HepG2 (cell line): ENCODE data around the gene SRXN1. TPM values are rescaled to one million over a fixed set of nuclear protein-coding genes. Genes with fewer than 3 reads are reported as not detected.

Source experiments
- ASH2L ChIP-seq: fragments of 300-600, 200-600 bp; sonication (generic); IDR thresholded peaks from 2 replicates; pipeline ENCODE4 v1.7.0; 2017; ENCODE audit warnings: low read depth, mild to moderate bottlenecking, moderate library complexity, mixed read lengths, low read length; ENCODE audit not compliant: insufficient read length
- BCL6 ChIP-seq: IDR thresholded peaks from 2 replicates; pipeline ENCODE4 v1.6.1; 2016; ENCODE audit warnings: missing genetic modification reagents, missing compliant biosample characterization
- BRF2 ChIP-seq: sonication (generic); formaldehyde crosslinking; IDR thresholded peaks from 2 replicates; pipeline ENCODE4 v1.8.1; 2022; ENCODE audit warnings: mild to moderate bottlenecking, missing genetic modification reagents
- CCDC6 ChIP-seq: sonication (generic); formaldehyde crosslinking; IDR thresholded peaks from 2 replicates; pipeline ENCODE4 v1.8.1; 2022; ENCODE audit warnings: mild to moderate bottlenecking, missing genetic modification reagents, moderate library complexity
- FOSL1 ChIP-seq: sonication (generic); formaldehyde crosslinking; IDR thresholded peaks from 2 replicates; pipeline ENCODE4 v1.9.0; 2021; ENCODE audit warnings: missing genetic modification reagents, borderline replicate concordance
- FOXA1 ChIP-seq, 2 experiments: fragments of 450-650 bp in 1 of 2; sonication (generic) in 1 of 2; formaldehyde crosslinking in 1 of 2; IDR thresholded peaks; 2 replicates each; pipeline versions ENCODE4 v1.4.0 to v1.6.1; 2016 to 2020; ENCODE audit warnings: missing genetic modification reagents in 1 of 2
- GLMP ChIP-seq: sonication (generic); formaldehyde crosslinking; IDR thresholded peaks from 2 replicates; pipeline ENCODE4 v1.9.0; 2021; ENCODE audit warnings: missing genetic modification reagents, mild to moderate bottlenecking, borderline replicate concordance
- GMEB2 ChIP-seq: IDR thresholded peaks from 2 replicates; pipeline ENCODE4 v1.6.1; 2016; ENCODE audit warnings: missing biosample characterization, missing genetic modification reagents, low read depth
- HBP1 ChIP-seq: IDR thresholded peaks from 2 replicates; pipeline ENCODE4 v1.6.1; 2016; ENCODE audit warnings: low read depth, control low read depth
- KDM5A ChIP-seq: fragments of 200-600 bp; sonication (generic); IDR thresholded peaks from 2 replicates; pipeline ENCODE4 v1.7.0; 2018; ENCODE audit warnings: antibody characterized with exemption, mild to moderate bottlenecking, low read length, borderline replicate concordance
- RELA ChIP-seq: sonication (generic); formaldehyde crosslinking; IDR thresholded peaks from 2 replicates; pipeline ENCODE4 v1.4.0; 2020; ENCODE audit warnings: missing genetic modification reagents
- SIN3B ChIP-seq: fragments of 150-350 bp; IDR thresholded peaks from 2 replicates; pipeline ENCODE4 v1.6.1; 2014; ENCODE audit warnings: low read length
- TAF1 ChIP-seq: sonication (generic); formaldehyde crosslinking; IDR thresholded peaks from 2 replicates; pipeline ENCODE4 v1.4.0; 2020; ENCODE audit warnings: missing genetic modification reagents
- TCF12 ChIP-seq, 2 experiments: fragments of 450-650 bp in 1 of 2; sonication (generic) in 1 of 2; formaldehyde crosslinking in 1 of 2; IDR thresholded peaks; 2 replicates each; pipeline versions ENCODE4 v1.6.1 to v1.8.0; 2017 to 2022; ENCODE audit warnings: antibody characterized with exemption in 1 of 2, mild to moderate bottlenecking in 1 of 2, missing genetic modification reagents in 1 of 2, moderate library complexity in 1 of 2
- TFAP4 ChIP-seq: sonication (generic); IDR thresholded peaks from 2 replicates; pipeline ENCODE4 v1.6.1; 2016; ENCODE audit warnings: low read depth, borderline replicate concordance
- ZKSCAN5 ChIP-seq: sonication (generic); formaldehyde crosslinking; IDR thresholded peaks from 2 replicates; pipeline ENCODE4 v1.5.1; 2020; ENCODE audit warnings: mild to moderate bottlenecking, missing genetic modification reagents
- ZNF430 ChIP-seq: sonication (generic); formaldehyde crosslinking; IDR thresholded peaks from 2 replicates; pipeline ENCODE4 v1.9.0; 2021; ENCODE audit warnings: mild to moderate bottlenecking, missing genetic modification reagents
- ZNF446 ChIP-seq: sonication (generic); formaldehyde crosslinking; IDR thresholded peaks from 2 replicates; pipeline ENCODE4 v1.5.0; 2020; ENCODE audit warnings: mild to moderate bottlenecking, missing genetic modification reagents
- ZNF567 ChIP-seq: sonication (generic); formaldehyde crosslinking; IDR thresholded peaks from 2 replicates; pipeline ENCODE4 v1.8.1; 2023; ENCODE audit warnings: mild to moderate bottlenecking, missing genetic modification reagents, borderline replicate concordance
- ZNF607 ChIP-seq: sonication (generic); formaldehyde crosslinking; IDR thresholded peaks from 2 replicates; pipeline ENCODE4 v1.5.1; 2020; ENCODE audit warnings: missing genetic modification reagents, mild to moderate bottlenecking, borderline replicate concordance
- ZNF747 ChIP-seq: sonication (generic); formaldehyde crosslinking; IDR thresholded peaks from 2 replicates; pipeline ENCODE4 v1.8.1; 2023; ENCODE audit warnings: missing genetic modification reagents, mild to moderate bottlenecking, borderline replicate concordance
- ZNF777 ChIP-seq: sonication (generic); formaldehyde crosslinking; IDR thresholded peaks from 2 replicates; pipeline ENCODE4 v1.4.0; 2020; ENCODE audit warnings: missing genetic modification reagents
- ZNF883 ChIP-seq: sonication (generic); formaldehyde crosslinking; IDR thresholded peaks from 2 replicates; pipeline ENCODE4 v1.5.1; 2020; ENCODE audit warnings: mild to moderate bottlenecking, missing genetic modification reagents; ENCODE audit errors: not compliant biosample characterization
- polyA plus RNA-seq, 8 experiments: library from polyadenylated mRNA; depleted of rRNA in 3 of 8; stranded (reverse) in 7 of 8; unstranded in 1 of 8; fragments of >200 nt; fragmentation: Illumina TruSeq in 4 of 8; extraction: Trizol in 4 of 8; gene quantifications; 2 replicates each; pipeline versions ENCODE4 v1.2.1 to v1.2.3, GENCODE V29; 2011 to 2016; ENCODE audit warnings: low read depth in 4 of 8, missing spikeins in 1 of 8, mixed read lengths in 1 of 8; ENCODE audit not compliant: insufficient read depth in 1 of 8
- total RNA-seq, 5 experiments: library from RNA; depleted of rRNA; stranded (reverse); fragments of >200 nt; fragmentation: Illumina TruSeq; extraction: Trizol; gene quantifications; 2 replicates each; pipeline ENCODE4 v1.2.3, GENCODE V29; 2016; ENCODE audit warnings: low read depth in 1 of 5

The SRXN1 gene
- total and polyA plus RNA-seq, 2 of the 13 experiments (the other 11 are each of a cell fraction or from before 2014, with no cell fraction given) = 29.9 to 87.7 TPM

GRCh38 chr20:641516-641875, 11.5 kb downstream of the SRXN1 start (continued):
- TF ChIP-seq ZNF567 (CRISPR knock-in tag) = no peak
- TF ChIP-seq GLMP = no peak
- no peak for TF ChIP-seq GMEB2 (CRISPR knock-in tag)
- no peak; the same call in 1 of the 2 replicates for TF ChIP-seq ZNF430 (CRISPR knock-in tag)
- no peak for TF ChIP-seq ZNF777 (CRISPR knock-in tag)
- TF ChIP-seq TFAP4 = peak; percentile 47; the same call in 1 of the 2 replicates
- TF ChIP-seq BRF2 (CRISPR knock-in tag) = no peak
- TF ChIP-seq KDM5A = no peak
- TF ChIP-seq ZNF747 (CRISPR knock-in tag) = no peak
- peak; percentile 66; the same call in 1 of the 2 replicates for TF ChIP-seq ZNF607
- TF ChIP-seq ZNF446 (CRISPR knock-in tag) = no peak
- TF ChIP-seq HBP1 (CRISPR knock-in tag) = 0 out of 2 replicates have a peak, but pooled peaks have one; percentile 35
- TF ChIP-seq ZKSCAN5 (CRISPR knock-in tag) = no peak
- no peak for TF ChIP-seq FOXA1 (IDR thresholded peaks at IDR 0.05)
- 0 out of 2 replicates have a peak, but pooled peaks have one; percentile 8 for TF ChIP-seq FOXA1 (CRISPR knock-in tag; IDR thresholded peaks at IDR 0.05)
- TF ChIP-seq SIN3B = no peak
- TF ChIP-seq RELA = no peak
- TF ChIP-seq BCL6 (CRISPR knock-in tag) = no peak
- no peak for TF ChIP-seq ASH2L
- TF ChIP-seq TCF12 (IDR thresholded peaks at IDR 0.05) = no peak
- no peak for TF ChIP-seq TCF12 (CRISPR knock-in tag; IDR thresholded peaks at IDR 0.05)
- TF ChIP-seq ZNF883 (CRISPR knock-in tag) = no peak
- no peak for TF ChIP-seq TAF1 (CRISPR knock-in tag)
- no peak for TF ChIP-seq FOSL1 (CRISPR knock-in tag)
- no peak for TF ChIP-seq CCDC6 (CRISPR knock-in tag)
